GM18508 (cell line): ENCODE data around the gene TMEM208.

ENCODE experiments used
- ATAC-seq: cut with Tn5 transposase; IDR thresholded peaks from one replicate; pipeline ENCODE4 v1.9.1; 2021; ENCODE audit warnings: moderate number of reproducible peaks; ENCODE audit not compliant: insufficient read depth, unreplicated experiment

Gene TMEM208

DNA sequence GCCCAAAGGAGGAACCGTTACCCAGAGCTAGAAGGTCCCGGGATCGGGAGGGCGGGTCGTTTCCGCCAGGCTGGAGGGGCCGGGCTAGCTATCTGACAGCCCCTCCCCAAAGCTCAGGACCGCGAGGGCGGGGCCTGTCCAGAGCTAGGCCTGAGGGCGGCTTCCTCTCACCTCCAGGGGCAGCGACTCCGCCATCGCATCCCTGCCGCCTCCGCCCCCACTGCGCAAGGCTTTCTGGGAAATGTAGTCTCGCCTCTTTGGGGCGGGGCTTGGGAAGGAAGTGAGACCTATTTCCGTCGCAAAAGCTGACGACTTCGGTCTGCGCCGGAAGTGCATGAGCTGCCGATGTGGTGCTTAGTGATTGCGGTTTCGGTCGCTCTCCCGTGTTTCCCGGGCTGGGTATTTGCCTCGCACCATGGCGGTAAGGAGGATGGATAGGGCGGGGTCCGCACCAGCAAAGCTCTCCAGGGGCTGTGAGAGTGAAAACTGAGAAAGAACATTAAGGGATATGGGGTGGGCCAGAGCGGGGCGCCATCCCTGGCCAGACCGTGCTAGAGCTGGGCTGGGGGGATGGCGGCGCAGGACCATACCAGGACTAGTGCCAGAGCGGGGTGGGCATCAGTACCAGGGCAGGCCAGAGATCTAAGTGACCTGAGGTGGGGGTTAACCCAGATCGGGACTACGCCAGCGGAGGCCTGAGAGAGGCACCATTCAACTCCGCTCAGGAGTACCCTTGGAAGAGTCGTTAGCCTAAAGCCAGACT lies at the start of gene TMEM208:
TMEM208 (plus strand) TSS at position 327 of the 763 bp plus-strand sequence; CDS start at position 416, 89 bp downstream.
- peak; percentile 48 for ATAC-seq

DNA sequence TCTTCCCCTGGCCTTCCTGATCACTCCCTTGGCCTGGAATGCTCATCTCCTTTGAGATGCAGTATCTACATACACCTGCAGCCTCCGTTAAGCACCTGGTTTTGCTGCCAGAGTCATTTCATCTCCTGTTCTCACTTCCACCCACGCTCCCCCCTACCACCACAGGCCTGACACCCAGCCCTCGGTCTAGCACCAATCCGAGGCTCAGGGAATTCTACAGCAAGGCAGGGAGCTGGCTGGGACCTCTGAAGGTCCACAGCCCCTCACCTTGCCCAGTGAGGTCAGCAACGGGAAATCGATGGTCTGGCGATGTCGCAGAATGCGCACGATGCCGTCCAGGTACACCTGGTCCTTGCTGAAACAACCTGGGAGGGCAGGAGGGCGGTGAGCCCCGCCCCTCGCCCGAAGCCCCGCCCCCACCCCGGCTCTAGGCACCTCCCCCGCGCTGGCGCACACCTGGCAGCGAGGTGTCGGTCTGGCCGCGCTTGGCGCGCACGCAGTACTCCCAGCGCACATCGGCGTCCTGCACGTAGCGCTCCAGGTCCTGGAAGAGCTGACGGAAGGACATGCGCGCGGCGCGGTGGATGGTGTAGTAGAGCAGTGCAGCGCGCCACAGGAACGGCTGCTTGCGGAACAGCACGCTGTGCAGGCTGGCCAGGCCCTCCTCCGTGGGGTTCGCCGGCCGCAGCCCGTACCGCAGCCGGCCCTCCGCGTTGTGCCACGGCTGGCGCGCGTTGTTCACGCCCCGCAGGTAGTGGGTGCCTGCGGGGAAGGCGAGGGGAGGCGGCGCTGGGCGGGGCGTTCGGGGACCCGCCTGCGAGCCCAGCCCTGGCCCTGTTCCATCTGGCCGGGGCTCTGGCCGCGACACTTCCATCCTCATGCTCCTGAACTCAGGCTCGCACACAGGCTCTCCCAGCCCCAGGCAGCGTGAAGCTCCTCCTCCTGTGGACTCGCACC lies 48.9 kb upstream of the TMEM208 start:
- no peak for ATAC-seq

DNA sequence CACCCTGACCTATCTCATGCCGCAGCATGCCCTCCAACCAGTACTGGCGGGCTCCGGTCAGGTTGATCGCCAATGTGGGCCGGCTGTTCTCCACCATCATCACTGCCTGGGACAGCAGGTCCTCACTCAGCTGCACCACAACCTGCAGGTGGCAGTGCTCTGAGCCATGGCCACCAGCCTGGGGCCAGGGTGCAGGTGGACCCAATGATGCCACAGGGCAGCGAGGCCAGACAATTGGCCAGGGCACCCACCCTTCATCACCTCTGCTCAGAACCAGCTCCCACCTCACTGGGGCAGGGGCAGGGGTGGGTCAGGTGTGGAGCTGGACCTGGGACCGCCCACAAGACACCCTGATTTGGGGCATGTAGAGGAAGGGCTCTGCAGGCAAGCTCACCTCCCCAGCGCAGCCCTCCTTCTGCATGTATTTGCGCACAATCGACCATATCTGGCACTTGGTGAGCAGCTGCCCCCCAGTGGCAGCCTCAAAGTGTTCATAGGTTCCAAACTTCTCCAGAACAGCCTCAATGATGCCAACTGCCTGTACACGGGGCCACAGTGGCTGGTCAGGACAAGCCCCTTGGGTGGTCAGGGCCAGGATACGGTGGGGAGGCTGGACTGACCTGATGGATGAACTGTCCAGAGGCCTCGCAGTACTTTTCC lies 47.4 kb upstream of the TMEM208 start:
- ATAC-seq: no peak

DNA sequence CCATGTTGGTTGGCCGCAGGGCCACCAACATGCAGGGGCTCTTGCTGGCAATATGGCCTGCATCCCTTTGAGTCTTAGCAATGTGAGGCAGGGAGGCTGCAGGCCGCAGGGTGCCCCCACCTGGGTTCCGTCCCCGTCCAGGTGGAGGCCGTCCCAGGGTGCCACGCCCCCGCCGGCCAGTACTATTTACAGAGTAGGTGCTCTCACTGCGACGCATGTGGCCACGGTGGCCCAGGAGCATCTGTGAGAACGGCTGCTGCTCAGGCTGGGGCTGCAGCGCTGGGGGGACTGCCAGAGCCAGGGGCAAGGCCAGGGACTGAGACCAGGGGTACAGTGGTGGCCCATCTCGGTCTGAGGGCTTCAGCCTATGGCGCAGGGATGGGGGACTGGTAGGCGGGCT lies 46.8 kb upstream of the TMEM208 start:
- no peak for ATAC-seq

DNA sequence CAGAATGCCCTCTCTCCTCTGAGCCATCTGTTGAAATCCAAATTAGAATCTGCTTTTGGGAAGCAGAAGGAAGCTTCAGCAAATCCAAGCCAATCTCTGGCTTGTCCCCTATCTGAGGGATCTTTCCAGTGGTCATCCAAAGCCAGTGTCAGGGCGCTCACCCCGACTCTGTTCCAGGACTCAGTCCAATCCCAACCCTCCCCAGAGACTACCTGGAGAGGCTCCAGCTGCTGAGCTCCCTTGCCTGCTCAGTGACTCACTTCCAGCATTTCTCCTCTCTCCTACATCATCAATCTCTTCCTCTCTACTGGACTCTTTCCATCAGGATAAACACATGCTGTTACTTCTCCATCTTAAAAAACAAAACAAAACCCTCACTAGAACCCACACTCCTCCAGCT lies 45.6 kb upstream of the TMEM208 start:
- ATAC-seq: no peak

DNA sequence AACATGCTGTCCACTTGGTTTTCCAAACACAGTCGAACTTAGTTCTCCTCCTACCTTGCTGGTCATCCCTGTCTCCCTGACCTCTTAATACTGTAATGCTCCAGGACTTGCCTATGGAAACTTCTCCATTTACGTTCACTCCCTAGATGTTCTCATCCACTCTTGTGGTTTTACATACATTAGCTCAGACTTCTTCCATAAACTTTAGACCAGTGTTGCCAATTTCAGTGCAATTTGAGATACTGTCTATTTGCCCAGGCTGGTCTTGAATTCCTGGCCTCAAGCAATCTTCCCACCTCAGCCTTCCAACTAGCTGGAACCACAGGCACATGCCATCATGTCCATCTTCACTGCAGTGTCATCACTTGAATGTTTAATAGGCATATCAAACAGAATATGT lies 44.6 kb upstream of the TMEM208 start:
- no peak for ATAC-seq

DNA sequence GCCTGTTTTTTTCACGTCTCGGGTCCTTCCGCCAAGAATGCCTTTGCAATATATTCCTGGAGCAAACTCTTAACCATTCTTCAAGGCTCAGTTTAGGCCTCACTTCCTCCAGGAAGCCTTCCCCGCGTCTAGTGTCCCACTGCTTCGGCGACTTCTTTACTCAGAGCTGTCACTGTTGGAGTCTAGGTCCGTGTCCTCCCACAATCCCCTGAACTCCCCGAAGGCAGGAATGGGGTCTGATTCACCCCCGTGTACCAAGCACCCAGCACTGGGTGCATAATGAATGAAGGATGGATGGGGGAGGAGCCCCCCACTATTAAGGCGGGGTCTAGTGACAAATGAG lies 43.7 kb upstream of the TMEM208 start:
- ATAC-seq: no peak

DNA sequence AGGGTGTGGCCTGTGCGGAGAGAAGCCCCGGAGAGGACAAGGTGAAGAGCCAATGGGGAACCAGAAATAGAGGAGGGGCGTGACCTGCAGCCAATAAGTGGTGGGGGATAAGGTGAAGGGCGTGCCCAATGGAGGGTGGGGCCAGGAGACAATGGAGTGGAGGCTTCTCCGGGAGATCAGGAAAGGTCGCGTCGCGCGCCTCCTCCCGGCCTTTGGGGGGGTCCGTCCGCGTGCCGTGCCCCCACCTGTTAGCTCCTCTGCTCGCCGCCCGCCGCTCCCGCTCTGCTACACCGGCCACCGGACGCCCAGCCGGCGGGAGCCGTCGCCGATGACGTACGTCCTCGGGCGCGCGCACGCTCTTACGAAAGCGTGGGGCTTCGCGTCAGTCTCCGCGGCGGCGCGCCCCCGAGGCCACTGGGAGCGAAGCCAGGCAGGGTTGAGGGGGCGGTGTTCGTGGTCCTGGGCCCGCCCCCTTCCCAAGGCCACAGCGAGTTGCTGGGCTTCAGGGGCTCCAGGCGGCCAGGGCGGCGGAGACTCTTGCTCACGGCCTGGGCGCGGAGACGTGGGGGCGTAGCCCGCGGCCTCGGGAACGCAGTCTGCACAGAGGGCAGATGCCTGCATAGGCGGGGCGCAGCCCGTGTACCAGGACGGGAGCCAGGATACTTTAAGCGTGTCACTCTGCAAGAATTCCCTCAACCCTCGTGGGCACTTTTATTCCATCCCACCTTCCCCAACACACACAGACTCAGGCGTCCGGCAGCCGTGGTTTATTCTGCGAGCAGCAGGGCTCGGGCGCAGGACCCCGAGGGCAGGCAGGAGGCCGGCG lies 43.1 kb upstream of the TMEM208 start, which contains the start of gene MATCAP1:
MATCAP1 (minus strand) TSS at position 337 of the 826 bp plus-strand sequence. CDS start 3,353 bp downstream, outside the sequence.
- ATAC-seq: peak; percentile 81

DNA sequence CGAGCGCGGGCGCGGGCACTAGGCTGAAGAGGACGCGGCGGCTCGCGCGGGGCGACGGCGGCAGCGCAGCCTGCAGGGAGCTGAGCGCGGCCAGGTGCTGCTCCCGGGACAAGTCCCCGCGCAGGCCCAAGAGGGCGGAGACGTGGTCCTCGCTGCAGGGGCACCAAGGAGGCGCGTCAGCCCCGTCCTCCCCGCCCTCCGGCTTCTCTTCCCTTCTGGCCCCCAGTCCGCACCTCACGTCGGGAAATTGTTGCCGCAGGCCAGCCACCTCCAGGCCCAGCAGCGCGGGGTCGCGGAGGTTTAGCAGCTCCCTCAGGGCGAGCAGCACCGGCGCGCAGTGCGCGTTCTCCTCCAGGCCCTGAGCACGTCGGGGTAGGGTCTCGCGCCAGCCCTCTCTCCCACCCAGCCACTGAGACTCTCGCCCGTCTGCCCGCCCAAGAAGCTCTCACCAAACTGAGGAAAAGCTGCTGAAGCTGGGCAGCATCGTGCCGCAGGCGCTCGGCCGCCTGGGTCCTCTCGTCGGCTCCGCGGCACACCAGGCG lies 42.4 kb upstream of the TMEM208 start:
- no peak for ATAC-seq

DNA sequence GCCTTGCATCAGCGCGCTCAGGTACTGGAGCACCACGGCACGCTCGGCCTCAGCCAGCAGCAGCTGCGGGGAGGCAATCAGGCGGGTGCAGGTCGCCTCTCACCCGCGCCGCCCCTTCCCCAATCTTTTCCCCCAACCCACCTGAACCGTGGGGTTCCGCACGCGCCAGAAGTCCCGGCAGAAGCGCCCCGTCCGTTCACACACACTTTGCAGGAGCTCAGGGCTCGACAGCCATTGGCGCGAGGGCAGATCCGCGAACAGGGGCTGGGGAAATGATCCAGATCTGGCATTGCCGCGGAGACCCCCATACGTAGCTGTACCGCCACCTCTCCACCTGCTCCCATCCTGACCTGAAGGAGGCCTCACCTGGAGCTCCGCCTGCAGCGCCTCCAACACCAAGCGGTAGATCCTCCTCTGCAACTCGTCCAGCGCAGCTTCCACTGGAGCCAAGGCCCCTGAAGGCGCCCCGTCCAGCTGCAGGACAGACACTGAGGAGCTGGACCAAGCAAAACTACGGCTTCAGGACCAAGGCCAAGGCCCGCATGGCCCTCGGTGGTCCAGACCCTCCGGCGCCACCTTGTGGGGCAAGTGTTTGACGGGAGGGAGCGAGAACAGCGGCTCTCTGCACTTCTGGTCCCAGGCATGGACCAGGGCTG lies 41.8 kb upstream of the TMEM208 start:
- ATAC-seq: no peak

DNA sequence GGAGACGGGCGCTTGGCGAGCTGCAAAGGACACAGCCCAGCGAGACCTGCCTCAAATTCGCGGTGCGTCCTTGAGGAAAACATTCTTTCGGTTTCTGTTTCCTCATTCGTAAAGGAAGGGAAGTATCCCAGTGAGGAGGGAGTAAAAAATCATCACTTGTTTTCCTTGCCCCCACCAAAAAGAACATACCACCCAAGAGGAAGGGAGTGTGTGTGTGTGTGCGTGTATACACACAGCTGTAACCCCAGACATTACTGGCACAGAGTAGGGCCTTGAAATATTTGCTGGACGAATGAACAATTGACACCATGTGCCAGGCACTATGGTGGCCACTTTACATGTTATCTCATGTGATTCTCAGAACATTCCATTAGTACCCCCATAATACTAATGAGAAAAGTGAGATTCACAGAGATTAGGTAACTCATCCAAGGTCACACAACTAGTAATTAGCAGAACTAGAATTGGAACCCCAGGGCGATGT lies 41.2 kb upstream of the TMEM208 start:
- ATAC-seq: no peak

DNA sequence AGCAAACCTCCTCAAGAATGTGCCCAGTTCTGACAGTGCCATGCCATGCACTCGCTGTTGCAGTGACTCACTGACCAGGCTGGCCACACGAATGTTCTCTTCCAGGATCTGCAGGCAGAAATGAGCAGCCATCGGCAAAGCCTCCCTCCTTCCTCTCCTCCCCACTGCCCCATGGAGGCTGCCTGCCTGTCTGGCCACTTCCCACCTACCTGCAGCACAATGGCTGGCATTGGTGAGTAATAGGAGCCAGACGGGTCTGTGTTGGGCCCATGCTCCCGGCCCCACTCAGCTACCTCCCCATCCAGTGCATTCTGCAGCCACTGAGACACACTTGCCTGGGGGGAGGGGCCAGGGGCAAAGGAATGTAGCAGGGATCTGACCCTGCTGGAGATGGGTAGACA lies 40.4 kb upstream of the TMEM208 start:
- ATAC-seq: no peak

DNA sequence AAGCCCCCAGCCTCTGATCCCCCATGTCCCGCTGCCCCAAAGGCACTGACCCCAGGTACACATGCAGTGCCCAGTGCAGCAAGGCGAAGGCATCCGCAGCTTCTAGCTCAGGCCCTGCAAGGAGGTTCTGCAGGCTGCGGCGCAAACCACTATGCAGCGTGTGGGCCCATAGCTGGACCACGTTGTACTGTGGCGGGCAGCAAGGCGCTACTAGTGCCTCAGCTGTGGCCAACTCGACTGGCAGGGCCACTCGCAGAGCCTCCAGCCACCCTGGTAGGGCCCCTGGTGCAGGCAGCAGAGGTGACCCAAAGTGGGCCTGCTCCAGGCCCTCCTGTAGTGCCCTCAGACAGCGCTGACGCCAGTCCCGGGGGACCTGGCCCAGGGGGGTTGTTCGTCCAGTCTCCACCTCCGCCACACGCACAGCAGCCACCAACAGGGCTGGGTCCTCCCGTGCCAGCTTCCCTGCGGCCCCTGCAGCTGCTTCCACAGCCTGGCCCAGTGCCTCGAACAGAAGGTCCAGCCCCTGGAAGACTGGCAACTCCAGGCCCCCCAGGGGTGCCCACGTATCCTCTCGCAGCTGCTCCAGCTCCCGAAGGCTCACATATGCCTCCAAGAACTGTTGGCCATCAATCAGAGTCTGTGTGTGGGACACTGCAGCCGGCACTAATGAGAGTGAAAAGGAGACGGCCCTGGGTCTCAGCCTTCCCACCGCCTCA lies 39.6 kb upstream of the TMEM208 start:
- ATAC-seq: no peak

DNA sequence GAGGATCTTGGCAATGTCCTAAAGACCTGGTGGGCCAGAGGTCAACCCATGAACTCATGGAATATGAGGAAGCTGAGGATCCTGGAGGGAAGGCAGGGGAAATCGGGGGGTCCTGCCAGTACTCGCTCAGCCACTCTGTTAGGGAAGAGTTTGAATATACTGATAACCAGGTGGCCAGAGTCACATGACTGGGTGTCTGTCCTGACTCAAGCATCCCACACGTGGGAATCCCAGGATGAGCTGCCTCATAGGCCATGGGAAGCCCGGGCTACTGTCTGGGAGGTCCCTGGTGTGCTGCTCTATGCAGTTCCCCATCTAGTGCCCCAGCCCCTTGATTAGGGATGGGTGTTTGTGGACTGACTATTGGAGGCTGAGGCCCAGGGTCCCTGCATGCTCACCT lies 38.6 kb upstream of the TMEM208 start:
- no peak for ATAC-seq

DNA sequence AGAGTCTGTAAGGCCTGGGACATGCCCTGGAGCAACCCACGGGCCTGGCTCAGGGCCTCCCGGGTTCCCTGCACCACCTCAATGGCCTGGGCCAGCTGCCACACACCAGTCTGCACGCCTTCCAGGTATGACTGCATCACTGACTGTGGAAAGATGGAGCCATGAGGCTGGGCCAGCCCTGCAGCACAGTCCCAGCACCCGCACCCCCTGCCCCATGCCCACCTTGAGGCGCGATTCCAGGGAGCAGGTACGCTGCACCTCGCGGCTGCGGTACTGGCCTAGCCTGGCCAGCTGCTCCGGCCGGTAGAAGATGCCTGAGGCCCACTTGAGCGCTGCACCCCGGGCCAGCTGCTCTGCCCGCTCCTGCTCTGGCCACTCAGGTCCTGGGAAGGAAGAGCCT lies 38.1 kb upstream of the TMEM208 start:
- no peak for ATAC-seq

DNA sequence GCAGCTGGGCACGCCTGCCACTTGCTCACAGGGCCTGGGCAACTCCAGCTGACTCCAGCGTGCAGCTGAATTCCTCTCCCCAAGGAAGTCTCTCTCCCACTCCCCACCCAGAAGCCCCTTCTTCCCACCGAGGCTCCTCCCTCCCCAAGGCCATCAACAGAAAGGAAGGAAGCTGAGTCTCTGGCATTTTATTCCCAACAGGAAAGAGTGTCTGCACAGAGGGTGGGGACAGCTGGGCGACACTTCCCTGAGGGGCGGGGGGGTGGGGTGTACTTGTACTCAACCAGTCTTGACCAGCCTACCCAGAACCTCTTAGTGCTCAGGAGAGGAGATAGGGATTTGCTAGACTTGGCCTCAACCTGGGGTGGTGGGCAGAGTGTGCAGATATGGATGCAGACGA lies 36.9 kb upstream of the TMEM208 start, which contains the start of gene EXOC3L1:
EXOC3L1 (minus strand) TSS at position 96 of the 400 bp plus-strand sequence. CDS start 460 bp downstream, outside the sequence.
- no peak for ATAC-seq

DNA sequence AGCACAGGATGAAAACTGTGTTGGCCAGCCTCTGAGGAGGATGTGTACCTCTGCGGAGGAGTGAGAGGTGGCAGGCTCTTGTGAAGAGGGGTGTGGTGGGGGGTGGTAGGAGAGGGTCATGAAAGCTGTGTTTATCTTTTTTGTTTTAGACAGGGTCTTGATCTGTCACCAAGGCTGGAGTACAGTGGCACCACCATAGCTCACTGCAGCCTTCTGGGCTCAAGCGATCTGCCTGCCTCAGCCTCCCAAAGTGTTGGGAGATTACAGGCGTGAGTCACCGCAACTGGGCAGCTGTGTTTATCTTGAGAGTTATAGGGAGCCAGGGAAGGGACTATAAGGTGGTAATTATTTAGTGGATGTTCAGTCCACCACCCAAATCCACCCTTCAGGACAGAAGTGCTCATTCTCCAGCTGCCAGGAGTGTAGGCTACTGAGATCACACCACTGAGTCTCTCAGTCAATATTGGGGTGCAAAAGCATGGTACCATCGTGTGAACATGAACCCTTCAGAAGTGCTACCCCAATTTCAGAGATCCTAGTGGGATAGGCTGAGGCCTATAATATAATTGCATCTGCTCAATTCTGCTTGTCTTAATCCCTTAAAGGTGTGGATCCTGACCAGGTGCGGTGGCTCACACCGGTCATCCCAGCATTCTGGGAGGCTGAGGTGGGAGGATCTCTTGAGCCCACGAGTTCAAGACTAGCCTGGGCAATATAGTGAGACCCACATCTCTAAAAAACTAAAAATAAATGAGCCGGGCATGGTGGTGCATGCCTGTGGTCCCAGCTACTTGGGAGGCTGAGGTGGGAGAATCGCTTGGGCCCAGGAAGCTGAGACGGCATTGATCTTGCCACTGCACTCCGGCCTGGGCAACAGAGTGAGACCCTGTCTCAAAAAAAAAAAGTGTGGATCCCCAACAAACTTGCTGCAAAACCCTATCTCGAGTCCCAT lies 36.2 kb upstream of the TMEM208 start:
- no peak for ATAC-seq
